Hepatic stellate cell (primary cell): ENCODE measurements around the gene ZNF234.
"Not testable (repeated sequence)": the region's sequence is repeated elsewhere in the genome, so short reads cannot be mapped to it uniquely, and the experiment has no call there.

ENCODE experiments used
- DNase-seq: peaks from one replicate; pipeline ENCODE4 v3.0.0; 2011; ENCODE audit warnings: low spot score

Gene ZNF234

GRCh38 chr19:44182145-44182544 is 40.8 kb downstream of the ZNF234 start:
- no peak for DNase-seq

DNA sequence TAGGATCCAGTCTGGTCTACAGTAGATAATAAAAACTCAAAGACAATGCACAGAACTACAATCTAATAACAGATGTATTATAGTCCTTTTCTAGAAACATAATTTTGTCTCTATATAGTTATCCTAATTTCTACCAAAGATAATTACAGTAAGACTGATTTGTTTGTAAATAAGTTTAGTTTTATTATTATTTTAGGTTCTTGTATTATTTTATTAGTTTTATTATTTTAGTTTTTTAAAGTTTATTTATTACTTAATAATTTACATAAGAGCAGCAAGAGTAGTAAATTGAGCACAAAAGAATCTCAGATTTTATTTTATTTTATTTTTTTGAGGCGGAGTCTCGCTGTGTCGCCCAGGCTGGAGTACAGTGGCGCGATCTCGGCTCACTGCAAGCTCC is 48.7 kb downstream of the ZNF234 start:
- no peak for DNase-seq

GRCh38 chr19:44192127-44192526 is 50.8 kb downstream of the ZNF234 start:
- no peak for DNase-seq

- no peak for DNase-seq
Observed at GRCh38 chr19:44196772-44197171, 55.4 kb downstream of the ZNF234 start.

- DNase-seq: no peak
Observed at GRCh38 chr19:44202470-44202869, 61.1 kb downstream of the ZNF234 start.

- DNase-seq: no peak
Observed at GRCh38 chr19:44202974-44203373, 61.6 kb downstream of the ZNF234 start.

DNA sequence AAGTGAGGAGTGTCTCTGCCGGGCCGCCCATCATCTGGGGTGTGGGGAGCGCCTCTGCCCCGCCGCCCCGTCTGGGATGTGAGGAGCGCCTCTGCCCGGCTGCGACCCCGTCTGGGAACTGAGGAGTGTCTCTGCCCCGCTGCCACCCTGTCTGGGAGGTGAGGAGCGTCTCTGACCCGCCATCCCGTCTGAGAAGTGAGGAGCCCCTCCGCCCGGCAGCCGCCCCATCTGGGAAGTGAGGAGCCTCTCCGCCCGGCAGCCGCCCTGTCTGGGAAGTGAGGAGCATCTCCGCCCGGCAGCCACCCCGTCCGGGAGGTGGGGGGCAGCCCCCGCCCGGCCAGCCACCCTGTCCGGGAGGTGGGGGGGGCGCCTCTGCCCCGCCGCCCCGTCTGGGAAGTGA is 62.5 kb downstream of the ZNF234 start:
- DNase-seq: not testable (repeated sequence)

GRCh38 chr19:44204772-44205171 is 63.4 kb downstream of the ZNF234 start:
- DNase-seq: no peak

GRCh38 chr19:44207126-44207803 is 65.9 kb downstream of the ZNF234 start:
- peak; percentile 91 for DNase-seq
